MM.1S (cell line): Measurements from ENCODE around the gene SH3PXD2B.

Experiments used
- DNase-seq: peaks from one replicate; pipeline ENCODE4 v3.0.0-alpha.2; 2015
- H2AFZ ChIP-seq: fragments of 300-600 bp; sonication (generic); 2 replicates; pipeline ENCODE4 v1.6.0; 2016; ENCODE audit warnings: antibody characterized with exemption, low read length
- H3F3A ChIP-seq: fragments of 300-600 bp; sonication (generic); 2 replicates; pipeline ENCODE4 v1.6.1; 2016; ENCODE audit warnings: mild to moderate bottlenecking, antibody characterized with exemption, low read length, moderate library complexity, mixed read lengths; ENCODE audit not compliant: insufficient read depth
- H3K27ac ChIP-seq: fragments of 300-600 bp; sonication (generic); 2 replicates; pipeline ENCODE4 v1.5.1; 2016; ENCODE audit warnings: mild to moderate bottlenecking, low read length
- H3K27me3 ChIP-seq: fragments of 300-600 bp; sonication (generic); replicated peaks from 2 replicates; pipeline ENCODE4 v1.6.0; 2016; ENCODE audit warnings: low read length; ENCODE audit not compliant: insufficient read depth
- H3K36me3 ChIP-seq: fragments of 300-600 bp; sonication (generic); replicated peaks from 2 replicates; pipeline ENCODE4 v1.6.1; 2016; ENCODE audit warnings: mild to moderate bottlenecking, low read length, mixed read lengths; ENCODE audit not compliant: insufficient read depth
- H3K4me1 ChIP-seq: fragments of 300-600 bp; sonication (generic); 2 replicates; pipeline ENCODE4 v1.6.1; 2016; ENCODE audit warnings: low read length, mixed read lengths
- H3K4me2 ChIP-seq: fragments of 300-600 bp; sonication (generic); 2 replicates; pipeline ENCODE4 v1.6.0; 2016; ENCODE audit warnings: low read depth, low read length
- H3K4me3 ChIP-seq: fragments of 300-600 bp; sonication (generic); 2 replicates; pipeline ENCODE4 v1.5.1; 2016; ENCODE audit warnings: low read length, mixed read lengths
- H3K79me2 ChIP-seq: fragments of 300-600 bp; sonication (generic); 2 replicates; pipeline ENCODE4 v1.6.1; 2016; ENCODE audit warnings: mixed run types, low read length, mixed read lengths
- H3K9ac ChIP-seq: fragments of 300-600 bp; sonication (generic); 2 replicates; pipeline ENCODE4 v1.6.1; 2016; ENCODE audit warnings: low read length, mixed read lengths
- H3K9me2 ChIP-seq: fragments of 300-600 bp; sonication (generic); replicated peaks from 2 replicates; pipeline ENCODE4 v1.6.1; 2016; ENCODE audit warnings: mild to moderate bottlenecking, low read length, mixed read lengths; ENCODE audit not compliant: insufficient read depth
- H3K9me3 ChIP-seq: fragments of 300-600 bp; sonication (generic); replicated peaks from 2 replicates; pipeline ENCODE4 v1.6.1; 2016; ENCODE audit warnings: mild to moderate bottlenecking, low read length, mixed read lengths; ENCODE audit not compliant: insufficient read depth
- H4K20me1 ChIP-seq: fragments of 300-600 bp; sonication (generic); 2 replicates; pipeline ENCODE4 v1.6.1; 2016; ENCODE audit warnings: mild to moderate bottlenecking, low read length, moderate library complexity, mixed read lengths; ENCODE audit not compliant: insufficient read depth
- CTCF ChIP-seq: fragments of 300-600 bp; sonication (generic); IDR thresholded peaks from 2 replicates; pipeline ENCODE4 v1.5.1; 2016; ENCODE audit warnings: antibody characterized with exemption, low read length, mixed read lengths
- EZH2 ChIP-seq: fragments of 300-600 bp; sonication (generic); optimal IDR thresholded peaks from 2 replicates; pipeline ENCODE3; 2017; ENCODE audit warnings: low read depth, mild to moderate bottlenecking, antibody characterized with exemption, low read length, mixed read lengths
- EZH2phosphoT487 ChIP-seq: fragments of 300-600 bp; sonication (generic); IDR thresholded peaks from 2 replicates; pipeline ENCODE4 v1.6.1; 2018; ENCODE audit warnings: antibody characterized with exemption, low read length

The SH3PXD2B gene

GRCh38 chr5:172437445-172438318, 16.6 kb downstream of the SH3PXD2B start:
- Histone ChIP-seq H3F3A (no peaks in the 10 kb centered on the region), H3K4me2 (no peak overlapping the region), H3K4me3 (no peak overlapping the region), H3K27me3 (no peaks in the 10 kb centered on the region), H3K27ac (no peak overlapping the region), H3K9ac (no peak overlapping the region), H3K36me3 (no peaks in the 10 kb centered on the region), H4K20me1 (no peaks in the 10 kb centered on the region), H3K4me1 (no peaks in the 10 kb centered on the region), H3K9me3 (no peaks in the 10 kb centered on the region), H3K9me2 (no peaks in the 10 kb centered on the region), H3K79me2 (no peaks in the 10 kb centered on the region), H2AFZ (no peak overlapping the region)
- no peak for DNase-seq
- TF ChIP-seq EZH2phosphoT487 (no peak), CTCF (no peak), EZH2 (no peak)

GRCh38 chr5:172436879-172437369, 17.4 kb downstream of the SH3PXD2B start:
- H3K36me3 ChIP-seq, result no peaks in the 10 kb centered on the region
- H3K9ac ChIP-seq, result no peak overlapping the region
- H3K79me2 ChIP-seq, result no peaks in the 10 kb centered on the region
- TF ChIP-seq EZH2phosphoT487 (no peak), CTCF (no peak), EZH2 (no peak)
- H3K9me3 ChIP-seq, result no peaks in the 10 kb centered on the region
- H2AFZ ChIP-seq, result no peak overlapping the region
- no peaks in the 10 kb centered on the region for H3K9me2 ChIP-seq
- H3K4me1 ChIP-seq, result no peaks in the 10 kb centered on the region
- no peak overlapping the region for H3K4me2 ChIP-seq
- no peaks in the 10 kb centered on the region for H4K20me1 ChIP-seq
- no peaks in the 10 kb centered on the region for H3F3A ChIP-seq
- no peak for DNase-seq
- H3K4me3 ChIP-seq, result no peak overlapping the region
- no peak overlapping the region for H3K27ac ChIP-seq
- H3K27me3 ChIP-seq, result no peaks in the 10 kb centered on the region

- Histone ChIP-seq H2AFZ (no peak overlapping the region), H3K27me3 (no peaks in the 10 kb centered on the region), H3K9ac (no peak overlapping the region), H3K9me2 (no peaks in the 10 kb centered on the region), H4K20me1 (no peaks in the 10 kb centered on the region), H3K36me3 (no peaks in the 10 kb centered on the region), H3K9me3 (no peaks in the 10 kb centered on the region), H3K4me1 (no peaks in the 10 kb centered on the region), H3K4me2 (no peak overlapping the region), H3K4me3 (no peak overlapping the region), H3K79me2 (no peaks in the 10 kb centered on the region), H3F3A (no peaks in the 10 kb centered on the region), H3K27ac (no peak overlapping the region)
- TF ChIP-seq EZH2phosphoT487 (no peak), CTCF (no peak), EZH2 (no peak)
- no peak for DNase-seq
Measured at GRCh38 chr5:172436078-172436878, 18.0 kb downstream of the SH3PXD2B start.
